Measurements from ENCODE around the gene IFT81.

GRCh38 chr12:110251381-110251780 lies 127.2 kb downstream of the IFT81 start:
- TF ChIP-seq CTCF (IDR thresholded peaks at IDR 0.05; ENCODE audit: extremely low read depth in 1 of 2, insufficient read depth in 1 of 2, low read depth in 1 of 2, low read length in 2 of 2) (no peak), POLR2A (IDR thresholded peaks at IDR 0.05; ENCODE audit: low read depth, low read length) (no peak), POLR2AphosphoS5 (IDR thresholded peaks at IDR 0.05; ENCODE audit: insufficient read depth, low read depth, low read length) (no peak), MYC (IDR thresholded peaks at IDR 0.05; ENCODE audit: low read depth, low read length) (no peak), MAX (IDR thresholded peaks at IDR 0.05; ENCODE audit: insufficient read depth, insufficient read length) (no peak)

All from endothelial cell of umbilical vein (primary cell).